Activated CD8-positive, alpha-beta memory T cell treated with anti-CD3 and anti-CD28 coated beads for 36 hours (primary cell): ENCODE measurements around the gene TSHZ2. TPM values are rescaled to one million over a fixed set of nuclear protein-coding genes. Genes with fewer than 3 reads are reported as not detected.
"Not testable (repeated sequence)": the region's sequence is repeated elsewhere in the genome, so short reads cannot be mapped to it uniquely, and the experiment has no call there.

Experiments
- CTCF ChIA-PET: fragments of 350-600 bp; sonication (Branson Sonifier 250); formaldehyde crosslinking; loops from one replicate; lab custom pipeline; 2021; ENCODE audit warnings: antibody characterized with exemption; lab: Charles Lee
- POLR2A ChIA-PET: fragments of 350-600 bp; sonication (Branson Sonifier 250); formaldehyde crosslinking; loops from one replicate; lab custom pipeline; 2021; ENCODE audit warnings: antibody characterized with exemption; lab: Charles Lee
- total RNA-seq, 2 experiments: library from RNA; stranded (reverse); gene quantifications; one replicate each; pipeline ENCODE4 v1.2.3, GENCODE V29; 2021

The TSHZ2 gene
- total RNA-seq, 2 experiments from 2014 or later = 0.76 to 1.4 TPM

- POLR2A ChIA-PET = no interaction called here
- CTCF ChIA-PET = no interaction called here
Observed at GRCh38 chr20:53364646-53365045, 392.5 kb downstream of the TSHZ2 start.

- POLR2A ChIA-PET = no interaction called here
- CTCF ChIA-PET = no interaction called here
Observed at GRCh38 chr20:53365076-53365475, 392.9 kb downstream of the TSHZ2 start.

GRCh38 chr20:53365539-53366075 lies 393.4 kb downstream of the TSHZ2 start:
- CTCF ChIA-PET = no interaction called here
- POLR2A ChIA-PET = no interaction called here

- POLR2A ChIA-PET, CTCF ChIA-PET: not testable (repeated sequence)
Observed at GRCh38 chr20:53366928-53367327, 394.8 kb downstream of the TSHZ2 start.

GRCh38 chr20:53369871-53370270 lies 397.7 kb downstream of the TSHZ2 start:
- POLR2A ChIA-PET = no interaction called here
- CTCF ChIA-PET = no interaction called here

- ChIA-PET CTCF (no interaction called here), POLR2A (no interaction called here)
Observed at GRCh38 chr20:53370345-53370961, 398.3 kb downstream of the TSHZ2 start.

GRCh38 chr20:53371216-53371615 lies 399.1 kb downstream of the TSHZ2 start:
- ChIA-PET CTCF (interaction anchor here (0.7 kb wide), 1 partner anchor 914 kb away, joined by 3 read pairs; no protein-coding TSS in a partner anchor), POLR2A (no interaction called here)

- CTCF ChIA-PET = no interaction called here
Observed at GRCh38 chr20:53376021-53376420, 403.9 kb downstream of the TSHZ2 start.

GRCh38 chr20:53379014-53379832 lies 407.1 kb downstream of the TSHZ2 start:
- ChIA-PET CTCF (no interaction called here), POLR2A (no interaction called here)

More at GRCh38 chr20:53376021-53376420, 403.9 kb downstream of the TSHZ2 start:
- POLR2A ChIA-PET = no interaction called here

- ChIA-PET POLR2A (no interaction called here), CTCF (no interaction called here)
Observed at GRCh38 chr20:53379833-53380120, 407.6 kb downstream of the TSHZ2 start.

GRCh38 chr20:53381568-53382262 lies 409.6 kb downstream of the TSHZ2 start:
- ChIA-PET POLR2A (no interaction called here), CTCF (no interaction called here)

GRCh38 chr20:53382263-53382844 lies 410.2 kb downstream of the TSHZ2 start:
- CTCF ChIA-PET = no interaction called here
- POLR2A ChIA-PET = no interaction called here

- ChIA-PET CTCF (no interaction called here), POLR2A (no interaction called here)
Observed at GRCh38 chr20:53383916-53384315, 411.8 kb downstream of the TSHZ2 start.

GRCh38 chr20:53384392-53384791 lies 412.2 kb downstream of the TSHZ2 start:
- ChIA-PET CTCF (no interaction called here), POLR2A (no interaction called here)

GRCh38 chr20:53385941-53386767 lies 414.0 kb downstream of the TSHZ2 start:
- ChIA-PET CTCF (no interaction called here), POLR2A (no interaction called here)

GRCh38 chr20:53387983-53388675 lies 416.0 kb downstream of the TSHZ2 start:
- POLR2A ChIA-PET = no interaction called here

GRCh38 chr20:53389516-53390300 lies 417.6 kb downstream of the TSHZ2 start:
- ChIA-PET POLR2A (no interaction called here), CTCF (no interaction called here)

More at GRCh38 chr20:53387983-53388675, 416.0 kb downstream of the TSHZ2 start:
- CTCF ChIA-PET = interaction anchor here (1.2 kb wide), 1 partner anchor 11 kb away, joined by 3 read pairs; no protein-coding TSS in a partner anchor

- ChIA-PET CTCF (no interaction called here), POLR2A (no interaction called here)
Observed at GRCh38 chr20:53390770-53391169, 418.6 kb downstream of the TSHZ2 start.
